Activated CD4-positive, alpha-beta memory T cell treated with anti-CD3 and anti-CD28 coated beads for 36 hours (primary cell): Measurements from ENCODE around the gene JCHAIN. TPM values are rescaled to one million over a fixed set of nuclear protein-coding genes. Genes with fewer than 3 reads are reported as not detected.

Experiments used
- CTCF ChIA-PET: fragments of 350-600 bp; sonication (Branson Sonifier 250); formaldehyde crosslinking; loops from one replicate; lab custom pipeline; 2021; ENCODE audit warnings: antibody characterized with exemption, inconsistent platforms; lab: Charles Lee
- POLR2A ChIA-PET: fragments of 350-600 bp; sonication (Branson Sonifier 250); formaldehyde crosslinking; loops from one replicate; lab custom pipeline; 2021; ENCODE audit warnings: antibody characterized with exemption; lab: Charles Lee
- DNase-seq: peaks from one replicate; pipeline ENCODE4 v3.0.0-alpha.2; 2020
- H3K27ac Mint-ChIP-seq: one replicate; pipeline ENCODE4 v1.8.0; 2021; ENCODE audit warnings: mixed read lengths
- H3K27me3 Mint-ChIP-seq: one replicate; pipeline ENCODE4 v1.8.0; 2021; ENCODE audit warnings: mixed read lengths
- H3K36me3 Mint-ChIP-seq: one replicate; pipeline ENCODE4 v1.8.0; 2021; ENCODE audit warnings: mixed read lengths
- H3K4me1 Mint-ChIP-seq: one replicate; pipeline ENCODE4 v1.8.0; 2021; ENCODE audit warnings: low read depth, mixed read lengths
- H3K4me3 Mint-ChIP-seq: one replicate; pipeline ENCODE4 v1.8.0; 2021; ENCODE audit warnings: mild to moderate bottlenecking, mixed read lengths
- H3K9me3 Mint-ChIP-seq: one replicate; pipeline ENCODE4 v1.8.0; 2021; ENCODE audit warnings: mixed read lengths
- intact Hi-C: fragments of 100-400 bp; cut with micrococcal nuclease; formaldehyde crosslinking; loops from one replicate; pipeline ENCODE4 v1.15.1; 2023
- total RNA-seq, 2 experiments: library from RNA; stranded (reverse); gene quantifications; one replicate each; pipeline ENCODE4 v1.2.3, GENCODE V29; 2021

JCHAIN gene
- total RNA-seq, 2 experiments from 2014 or later: not detected

- no peak for DNase-seq
- Mint-ChIP-seq H3K27me3 (peaks cover 19% of the 10 kb centered on the region), H3K4me3 (no peak overlapping the region), H3K36me3 (no peaks in the 10 kb centered on the region), H3K27ac (no peak overlapping the region), H3K9me3 (no peaks in the 10 kb centered on the region), H3K4me1 (no peaks in the 10 kb centered on the region)
- intact Hi-C loops: loop anchor here (10.0 kb wide), 1 partner anchor 577 kb away; no protein-coding TSS in a partner anchor
- ChIA-PET POLR2A (no interaction called here), CTCF (interaction anchor here (0.9 kb wide), 1 partner anchor 622 kb away, joined by 3 read pairs; no protein-coding TSS in a partner anchor)
Observed at GRCh38 chr4:70607334-70607853, 58.9 kb downstream of the JCHAIN start.

- CTCF ChIA-PET: interaction anchor here (0.9 kb wide), 1 partner anchor 623 kb away, joined by 3 read pairs; no protein-coding TSS in a partner anchor
- Mint-ChIP-seq H3K4me1 (no peaks in the 10 kb centered on the region), H3K36me3 (no peaks in the 10 kb centered on the region), H3K9me3 (no peaks in the 10 kb centered on the region), H3K4me3 (no peak overlapping the region), H3K27ac (no peak overlapping the region), H3K27me3 (peaks cover 14% of the 10 kb centered on the region)
- no peak for DNase-seq
- intact Hi-C loops: loop anchor here (10.0 kb wide), 1 partner anchor 578 kb away; no protein-coding TSS in a partner anchor
- POLR2A ChIA-PET: no interaction called here
Observed at GRCh38 chr4:70606459-70606858, 59.8 kb downstream of the JCHAIN start.

Other genes with a start within 250 kb of the JCHAIN start
- not detected for gene MUC7, start 194.3 kb downstream of the JCHAIN start, total RNA-seq
- gene AMTN, start 147.9 kb downstream of the JCHAIN start, total RNA-seq: not detected
- gene AMBN, start 74.3 kb downstream of the JCHAIN start, total RNA-seq: not detected
- gene ENAM, start 37.8 kb downstream of the JCHAIN start, total RNA-seq: not detected
- gene UTP3, start 22.0 kb upstream of the JCHAIN start, total RNA-seq: 10 to 100 TPM; 33.6 to 35.5 TPM
- gene RUFY3, start 55.5 kb upstream of the JCHAIN start, total RNA-seq: 10 to 100 TPM; 15.8 to 17.2 TPM
- gene GRSF1, start 173.4 kb upstream of the JCHAIN start, total RNA-seq: 10 to 100 TPM; 97.8 to 97.9 TPM
- 10 to 100 TPM; 18.6 to 19.9 TPM for gene MOB1B, start 235.9 kb upstream of the JCHAIN start, total RNA-seq